Endothelial cell of umbilical vein (primary cell): ENCODE results near the gene AHSP. TPM values are rescaled to one million over a fixed set of nuclear protein-coding genes. Genes with fewer than 3 reads are reported as not detected.

Source experiments
- BruUV-seq: library from RNA; stranded (reverse); fragments of 400-500 nt; replicated peaks from 2 replicates; lab custom pipeline; 2021; lab: Mats Ljungman, UMichigan
- CTCF ChIA-PET: fragments of 300-600, 350-600 bp; sonication (Branson Sonifier 250); formaldehyde crosslinking; loops from one replicate; lab custom pipeline; 2021; ENCODE audit warnings: antibody characterized with exemption, inconsistent platforms; lab: Charles Lee
- POLR2A ChIA-PET: fragments of 300-600, 350-600 bp; sonication (Branson Sonifier 250); formaldehyde crosslinking; loops from one replicate; lab custom pipeline; 2021; ENCODE audit warnings: antibody characterized with exemption, inconsistent platforms; lab: Charles Lee
- DNase-seq: peaks from one replicate; pipeline ENCODE4 v3.0.0-alpha.2; 2011; ENCODE audit warnings: low read depth, low spot score
- FAIRE-seq: peaks from 2 replicates; lab custom pipeline; 2011; peaks lifted over from hg19 to GRCh38; lab: Jason Lieb, UNC
- H2AFZ ChIP-seq: 2 replicates; pipeline ENCODE4 v1.6.0; 2012; ENCODE audit warnings: low read depth, low read length, control low read depth, inconsistent platforms
- H3K27ac ChIP-seq: 2 replicates; pipeline ENCODE4 v1.5.1; 2011; ENCODE audit warnings: low read depth, mild to moderate bottlenecking, control low read depth, low read length, moderate library complexity; ENCODE audit not compliant: insufficient read depth
- H3K27me3 ChIP-seq, 2 experiments: 2 replicates each; pipeline versions ENCODE4 v1.6.0 to v1.6.1; 2011; ENCODE audit warnings: low read length in 2 of 2, mixed read lengths in 1 of 2; ENCODE audit not compliant: control insufficient read depth in 2 of 2, insufficient read depth in 2 of 2
- H3K36me3 ChIP-seq, 2 experiments: 2 replicates in 1 of 2; 3 replicates in 1 of 2; pipeline ENCODE4 v1.5.1; 2011; ENCODE audit warnings: low read length in 2 of 2, mild to moderate bottlenecking in 1 of 2, moderate library complexity in 1 of 2; ENCODE audit not compliant: control insufficient read depth in 2 of 2, insufficient read depth in 2 of 2; ENCODE audit errors: extremely low read depth in 1 of 2
- H3K4me1 ChIP-seq: 3 replicates; pipeline ENCODE4 v1.5.1; 2011; ENCODE audit warnings: mild to moderate bottlenecking, low read length; ENCODE audit not compliant: control insufficient read depth, insufficient read depth; ENCODE audit errors: extremely low read depth
- H3K4me2 ChIP-seq: 2 replicates; pipeline ENCODE4 v1.6.1; 2011; ENCODE audit warnings: low read length, control low read depth, mixed read lengths; ENCODE audit not compliant: insufficient read depth
- H3K4me3 ChIP-seq, 3 experiments: fragments of 200-600 bp in 1 of 3; sonication (generic), shearing (Covaris generic) in 1 of 3; replicated peaks in 1 of 3; 2 replicates each; pipeline ENCODE4 v1.5.1; 2011 to 2016; ENCODE audit warnings: control low read depth in 3 of 3, low read length in 3 of 3, mild to moderate bottlenecking in 2 of 3, inconsistent platforms in 1 of 3, low read depth in 1 of 3, moderate library complexity in 1 of 3; ENCODE audit not compliant: insufficient read depth in 1 of 3
- H3K79me2 ChIP-seq: 2 replicates; pipeline ENCODE4 v1.6.0; 2012; ENCODE audit warnings: low read length, inconsistent platforms; ENCODE audit not compliant: control insufficient read depth, insufficient read depth
- H3K9ac ChIP-seq: replicated peaks from 2 replicates; pipeline ENCODE3; 2011; ENCODE audit warnings: low read length, control low read depth; ENCODE audit not compliant: insufficient read depth; ENCODE audit errors: extremely low read depth
- H3K9me1 ChIP-seq: replicated peaks from 3 replicates; pipeline ENCODE4 v1.6.0; 2011; ENCODE audit warnings: mild to moderate bottlenecking, low read length; ENCODE audit not compliant: control insufficient read depth, insufficient read depth; ENCODE audit errors: extremely low read depth
- H3K9me3 ChIP-seq: replicated peaks from 2 replicates; pipeline ENCODE4 v1.5.1; 2012; ENCODE audit warnings: low read length, inconsistent platforms; ENCODE audit not compliant: control insufficient read depth, insufficient read depth
- H4K20me1 ChIP-seq: replicated peaks from 2 replicates; pipeline ENCODE3; 2011; ENCODE audit warnings: mild to moderate bottlenecking, low read length; ENCODE audit not compliant: control insufficient read depth, insufficient read depth; ENCODE audit errors: extremely low read depth
- EZH2 ChIP-seq: IDR thresholded peaks from 2 replicates; pipeline ENCODE4 v1.6.1; 2012; ENCODE audit warnings: borderline replicate concordance, low read depth, mild to moderate bottlenecking, moderate library complexity, low read length, inconsistent platforms; ENCODE audit not compliant: severe bottlenecking
- FOS ChIP-seq: IDR thresholded peaks from 2 replicates; pipeline ENCODE4 v1.6.1; 2011; ENCODE audit warnings: mild to moderate bottlenecking, low read length, moderate library complexity, borderline replicate concordance; ENCODE audit not compliant: insufficient read depth
- GATA2 ChIP-seq: IDR thresholded peaks from 2 replicates; pipeline ENCODE4 v1.7.0; 2011; ENCODE audit warnings: low read depth, mild to moderate bottlenecking, moderate library complexity, mixed read lengths, low read length; ENCODE audit not compliant: insufficient read length, insufficient read depth
- JUN ChIP-seq: IDR thresholded peaks from 2 replicates; pipeline ENCODE4 v1.6.1; 2011; ENCODE audit warnings: borderline replicate concordance, low read depth; ENCODE audit not compliant: insufficient read length, insufficient read depth
- MAX ChIP-seq: IDR thresholded peaks from 2 replicates; pipeline ENCODE4 v1.6.1; 2011; ENCODE audit not compliant: insufficient read depth, insufficient read length
- MYC ChIP-seq: IDR thresholded peaks from one replicate; pipeline ENCODE4 v1.6.1; 2011; ENCODE audit warnings: mild to moderate bottlenecking, low read depth, low read length
- POLR2A ChIP-seq: IDR thresholded peaks from 2 replicates; pipeline ENCODE4 v1.6.1; 2012; ENCODE audit warnings: low read depth, mild to moderate bottlenecking, control low read depth, low read length
- POLR2AphosphoS5 ChIP-seq: IDR thresholded peaks from 2 replicates; pipeline ENCODE4 v1.6.1; 2012; ENCODE audit warnings: low read depth, mild to moderate bottlenecking, control low read depth, low read length, moderate library complexity; ENCODE audit not compliant: insufficient read depth
- dilution Hi-C: fragments of 300-500 bp; cut with MboI; formaldehyde crosslinking; loops from one replicate; pipeline ENCODE4 v1.15.0; 2019; ENCODE audit warnings: low sequenced_read_pairs; ENCODE audit not compliant: extremely low pct_ligation_motif_present
- intact Hi-C: fragments of 100-400 bp; cut with micrococcal nuclease; formaldehyde crosslinking; loops from one replicate; pipeline ENCODE4 v1.10.0; 2022
- polyA plus RNA-seq, 4 experiments: library from polyadenylated mRNA; depleted of rRNA in 3 of 4; stranded (reverse) in 3 of 4; unstranded in 1 of 4; fragments of >200 nt; gene quantifications; 2 replicates each; pipeline versions ENCODE4 v1.2.1 to v1.2.3, GENCODE V29; 2011 to 2012; ENCODE audit warnings: missing spikeins in 1 of 4
- total RNA-seq: library from RNA; stranded (reverse); gene quantifications from 2 replicates; pipeline ENCODE4 v1.2.3, GENCODE V29; 2021
- TF ChIP-seq, protein P1 (sequence below), 2 donors: IDR thresholded peaks; 1 replicate in 1 of 2; 2 replicates in 1 of 2; pipeline ENCODE4 v1.5.1; 2011; ENCODE audit warnings: low read length in 2 of 2, mild to moderate bottlenecking in 2 of 2, moderate library complexity in 2 of 2, control low read depth in 1 of 2, inconsistent platforms in 1 of 2, low read depth in 1 of 2; ENCODE audit not compliant: insufficient read depth in 1 of 2; ENCODE audit errors: extremely low read depth in 1 of 2

AHSP gene
- total and polyA plus RNA-seq, 2 donors (not counting 3 experiments of a cell fraction or from before 2014, with no cell fraction given): not detected

DNA sequence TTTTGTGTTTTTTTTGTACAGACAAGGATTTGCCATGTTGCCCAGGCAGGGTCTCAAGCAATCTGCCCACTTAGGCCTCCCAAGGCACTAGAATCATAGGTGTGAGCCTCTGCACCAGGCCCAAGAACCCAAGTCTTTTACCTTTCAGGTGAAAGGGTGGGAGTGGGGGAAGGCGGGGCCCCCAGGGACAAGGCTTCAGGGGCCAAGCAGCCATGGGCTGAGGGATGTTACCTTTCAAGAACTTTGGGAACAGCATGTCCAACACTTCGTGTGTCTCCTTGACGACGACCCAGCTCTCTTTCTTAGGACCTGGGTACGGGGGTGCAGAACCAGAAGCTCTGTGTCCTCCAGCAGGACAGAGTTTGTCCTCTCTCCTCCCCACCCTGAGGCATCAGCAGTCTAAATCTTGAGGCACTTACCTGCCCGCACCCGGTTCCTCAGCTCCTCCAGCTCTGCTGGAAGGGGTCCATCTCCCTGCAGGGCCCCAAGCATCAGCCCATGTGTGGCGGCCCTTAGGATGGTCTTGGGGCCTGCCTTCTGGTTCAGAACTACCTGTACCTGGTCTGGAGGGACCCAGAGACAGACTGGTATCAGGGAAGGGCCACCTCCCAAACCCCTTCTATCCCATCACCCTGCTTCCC is 35.8 kb upstream of the AHSP start:
- no peak overlapping the region for H3K4me3 ChIP-seq
- ChIA-PET CTCF (interaction anchor here (1.3 kb wide), 1 partner anchor 31 kb away, joined by 5 read pairs; no protein-coding TSS in a partner anchor), POLR2A (no interaction called here)
- no TSS peak for BruUV-seq
- H3K4me1 ChIP-seq: peaks cover 11% of the 10 kb centered on the region
- no peaks in the 10 kb centered on the region for H3K79me2 ChIP-seq
- peaks cover 3 to 20% of the 10 kb centered on the region in 2 experiments for H3K27me3 ChIP-seq
- peaks cover 6 to 16% of the 10 kb centered on the region in 2 experiments for H3K36me3 ChIP-seq
- TF ChIP-seq FOS: no peak
- TF ChIP-seq MYC: no peak
- no peak for TF ChIP-seq POLR2AphosphoS5
- TF ChIP-seq, protein P1, sequence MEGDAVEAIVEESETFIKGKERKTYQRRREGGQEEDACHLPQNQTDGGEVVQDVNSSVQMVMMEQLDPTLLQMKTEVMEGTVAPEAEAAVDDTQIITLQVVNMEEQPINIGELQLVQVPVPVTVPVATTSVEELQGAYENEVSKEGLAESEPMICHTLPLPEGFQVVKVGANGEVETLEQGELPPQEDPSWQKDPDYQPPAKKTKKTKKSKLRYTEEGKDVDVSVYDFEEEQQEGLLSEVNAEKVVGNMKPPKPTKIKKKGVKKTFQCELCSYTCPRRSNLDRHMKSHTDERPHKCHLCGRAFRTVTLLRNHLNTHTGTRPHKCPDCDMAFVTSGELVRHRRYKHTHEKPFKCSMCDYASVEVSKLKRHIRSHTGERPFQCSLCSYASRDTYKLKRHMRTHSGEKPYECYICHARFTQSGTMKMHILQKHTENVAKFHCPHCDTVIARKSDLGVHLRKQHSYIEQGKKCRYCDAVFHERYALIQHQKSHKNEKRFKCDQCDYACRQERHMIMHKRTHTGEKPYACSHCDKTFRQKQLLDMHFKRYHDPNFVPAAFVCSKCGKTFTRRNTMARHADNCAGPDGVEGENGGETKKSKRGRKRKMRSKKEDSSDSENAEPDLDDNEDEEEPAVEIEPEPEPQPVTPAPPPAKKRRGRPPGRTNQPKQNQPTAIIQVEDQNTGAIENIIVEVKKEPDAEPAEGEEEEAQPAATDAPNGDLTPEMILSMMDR (IDR thresholded peaks at IDR 0.05; ENCODE audit: extremely low read depth in 1 of 2, insufficient read depth in 1 of 2, low read depth in 1 of 2, low read length in 2 of 2): no peak
- no peak for TF ChIP-seq GATA2
- TF ChIP-seq EZH2: no peak
- no peak for TF ChIP-seq JUN
- no peak for TF ChIP-seq POLR2A
- no peak for TF ChIP-seq MAX
- dilution Hi-C loops: no loop called here
- no peak overlapping the region for H2AFZ ChIP-seq
- intact Hi-C loops: no loop called here
- no peak overlapping the region for H3K9ac ChIP-seq
- FAIRE-seq (no peak), DNase-seq (no peak)
- H4K20me1 ChIP-seq: no peaks in the 10 kb centered on the region
- no peaks in the 10 kb centered on the region for H3K9me1 ChIP-seq
- H3K4me2 ChIP-seq: no peak overlapping the region
- H3K9me3 ChIP-seq: no peaks in the 10 kb centered on the region
- H3K27ac ChIP-seq: no peak overlapping the region
